Astrocyte of the hippocampus (primary cell): Measurements from ENCODE around the gene C20orf202.

Source experiments
- DNase-seq: peaks from one replicate; pipeline ENCODE4 v3.0.0; 2011; ENCODE audit warnings: low read depth, low spot score

Gene C20orf202

GRCh38 chr20:1202762-1203504 is at the start of gene C20orf202:
C20orf202 (plus strand) TSS chr20:1203454; CDS start chr20:1203586, 132 bp downstream.
- DNase-seq, result no peak

- no peak for DNase-seq
These were observed 49.0 kb upstream of the C20orf202 start for GRCh38 chr20:1154226-1154625.

- peak; percentile 6 for DNase-seq
These were observed 48.6 kb upstream of the C20orf202 start for GRCh38 chr20:1154691-1155090.

GRCh38 chr20:1155342-1155741 is 47.9 kb upstream of the C20orf202 start:
- no peak for DNase-seq

GRCh38 chr20:1160496-1160895 is 42.8 kb upstream of the C20orf202 start:
- DNase-seq, result no peak

- no peak for DNase-seq
These were observed 42.3 kb upstream of the C20orf202 start for GRCh38 chr20:1160991-1161390.

GRCh38 chr20:1163105-1163504 is 40.1 kb upstream of the C20orf202 start:
- no peak for DNase-seq

GRCh38 chr20:1163653-1164052 is 39.6 kb upstream of the C20orf202 start:
- DNase-seq, result no peak

- no peak for DNase-seq
These were observed 38.4 kb upstream of the C20orf202 start for GRCh38 chr20:1164871-1165270.

GRCh38 chr20:1165521-1165920 is 37.7 kb upstream of the C20orf202 start:
- DNase-seq, result no peak

GRCh38 chr20:1165941-1166340 is 37.3 kb upstream of the C20orf202 start:
- DNase-seq, result no peak

GRCh38 chr20:1166948-1167720 is 36.1 kb upstream of the C20orf202 start:
- DNase-seq, result no peak

GRCh38 chr20:1169224-1169623 is 34.0 kb upstream of the C20orf202 start:
- DNase-seq, result no peak

GRCh38 chr20:1171461-1172093 is 31.7 kb upstream of the C20orf202 start:
- DNase-seq, result peak; percentile 57

- no peak for DNase-seq
These were observed 29.6 kb upstream of the C20orf202 start for GRCh38 chr20:1173698-1174097.

GRCh38 chr20:1174787-1175186 is 28.5 kb upstream of the C20orf202 start:
- no peak for DNase-seq

GRCh38 chr20:1177680-1178079 is 25.6 kb upstream of the C20orf202 start:
- peak; percentile 7 for DNase-seq

- DNase-seq, result no peak
These were observed 25.2 kb upstream of the C20orf202 start for GRCh38 chr20:1178103-1178502.

- no peak for DNase-seq
These were observed 24.6 kb upstream of the C20orf202 start for GRCh38 chr20:1178623-1179022.

GRCh38 chr20:1180949-1181348 is 22.3 kb upstream of the C20orf202 start:
- DNase-seq, result no peak

- DNase-seq, result no peak
These were observed 21.1 kb upstream of the C20orf202 start for GRCh38 chr20:1182106-1182505.

- no peak for DNase-seq
These were observed 20.1 kb upstream of the C20orf202 start for GRCh38 chr20:1183153-1183552.

- no peak for DNase-seq
These were observed 19.0 kb upstream of the C20orf202 start for GRCh38 chr20:1184260-1184637.
